ENCODE data around the gene NFATC2.

NFATC2 gene

DNA sequence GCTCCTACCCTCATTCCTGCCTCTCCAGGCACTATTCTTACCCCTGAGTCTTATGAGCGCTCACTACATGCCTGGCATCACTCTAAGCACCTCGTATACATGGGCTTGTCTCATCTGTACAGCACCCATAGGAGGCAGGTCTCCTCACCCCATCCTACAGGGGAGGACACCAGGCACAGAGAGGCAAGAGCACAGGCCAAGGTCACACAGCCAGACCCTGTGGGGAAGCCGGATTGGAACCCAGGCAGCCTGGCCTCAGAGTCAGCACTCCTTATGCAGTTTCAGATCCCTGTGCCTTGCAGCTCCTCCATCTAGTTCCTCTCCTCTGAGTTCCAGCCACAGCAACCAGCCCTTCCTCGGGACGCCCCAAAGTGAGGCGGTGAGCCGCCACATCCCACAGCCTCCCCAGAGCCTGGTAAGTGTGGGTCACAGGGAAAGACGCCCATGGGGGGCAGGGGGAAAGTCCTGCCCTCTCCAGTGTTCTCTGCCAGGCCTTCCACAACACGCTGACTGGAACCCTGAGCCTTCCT, 103.3 kb downstream of the NFATC2 start:
- Mint-ChIP-seq H3K27me3 (no peaks in the 10 kb centered on the region), H3K4me3 (no peak overlapping the region), H3K36me3 (ENCODE audit: insufficient read depth) (peaks cover 63% of the 10 kb centered on the region)

DNA sequence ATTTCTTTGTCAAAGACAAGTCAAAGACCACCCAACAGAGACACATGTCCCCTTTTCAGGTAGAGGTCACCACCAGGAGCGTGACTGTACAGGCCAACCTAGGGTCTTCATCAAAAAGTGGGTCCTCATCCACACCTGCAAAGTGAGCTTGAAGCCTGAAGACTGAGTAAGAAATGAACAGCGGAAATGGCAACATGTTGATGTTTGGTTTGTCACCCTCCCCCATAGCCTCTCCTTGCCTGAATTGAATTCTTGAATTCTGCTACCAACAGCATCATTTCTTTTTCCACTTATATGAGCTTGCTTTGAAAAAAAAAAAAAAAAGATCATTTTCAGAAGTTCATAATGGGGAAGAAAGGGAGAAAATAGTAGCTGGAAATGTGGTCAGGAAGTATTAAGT, 104.4 kb downstream of the NFATC2 start:
- DNase-seq (ENCODE audit: low spot score in 2 of 2): no peak
- peaks cover 58% of the 10 kb centered on the region for H3K4me1 Mint-ChIP-seq
- no peaks in the 10 kb centered on the region for H3K27me3 Mint-ChIP-seq
- peaks cover 62% of the 10 kb centered on the region for H3K36me3 Mint-ChIP-seq (ENCODE audit: insufficient read depth)
- no peaks in the 10 kb centered on the region for H3K9me3 Mint-ChIP-seq
- peak; percentile 54 for ATAC-seq (replicated peaks; ENCODE audit: extremely low read depth, poor library complexity, severe bottlenecking)
- H3K27ac Mint-ChIP-seq (ENCODE audit: low read depth): peak overlapping the region; percentile 51
- H3K4me3 Mint-ChIP-seq: peak overlapping the region; percentile 18

More for the DNA sequence above, 103.3 kb downstream of the NFATC2 start:
- ATAC-seq (replicated peaks; ENCODE audit: extremely low read depth, poor library complexity, severe bottlenecking): no peak
- no peak for DNase-seq (ENCODE audit: low spot score in 2 of 2)
- peak overlapping the region; percentile 51 for H3K27ac Mint-ChIP-seq (ENCODE audit: low read depth)
- no peaks in the 10 kb centered on the region for H3K9me3 Mint-ChIP-seq
- H3K4me1 Mint-ChIP-seq: peaks cover 62% of the 10 kb centered on the region

DNA sequence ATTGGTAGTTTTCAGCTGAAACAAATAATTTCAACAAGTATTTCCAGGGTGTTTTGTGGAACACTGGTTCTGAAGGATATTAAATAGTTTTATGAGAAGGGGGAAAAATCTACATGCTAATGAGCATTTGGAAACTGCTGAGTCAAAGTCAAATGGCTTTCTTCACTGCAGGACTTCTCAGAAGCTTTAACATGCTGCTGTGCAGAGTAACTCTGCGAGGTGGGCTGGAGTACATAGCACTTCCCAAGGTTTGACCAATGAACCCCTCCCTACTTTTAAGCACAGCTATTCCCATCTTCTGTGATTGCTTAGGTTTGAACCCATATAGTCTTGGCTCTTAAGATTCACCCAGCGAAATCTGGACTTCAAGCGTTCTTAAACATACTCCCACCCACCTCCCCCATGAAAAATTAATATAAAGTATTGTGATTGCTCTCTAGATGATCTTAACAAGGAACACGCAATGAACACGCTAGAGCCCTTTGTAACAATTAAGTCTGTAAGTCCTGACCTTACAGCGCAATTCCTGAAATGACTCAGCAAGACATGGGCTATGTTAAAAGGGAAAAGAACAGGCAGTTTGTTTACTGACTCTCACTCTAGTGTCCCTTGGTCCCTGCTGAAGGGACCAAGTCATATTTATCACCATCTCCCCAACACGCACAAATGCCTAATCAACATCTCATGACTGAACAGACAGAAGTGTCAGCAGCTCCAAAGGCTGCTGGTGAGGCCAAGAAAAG, 105.2 kb downstream of the NFATC2 start:
- H3K36me3 Mint-ChIP-seq (ENCODE audit: insufficient read depth): peaks cover 64% of the 10 kb centered on the region
- peaks cover 61% of the 10 kb centered on the region for H3K4me1 Mint-ChIP-seq

DNA sequence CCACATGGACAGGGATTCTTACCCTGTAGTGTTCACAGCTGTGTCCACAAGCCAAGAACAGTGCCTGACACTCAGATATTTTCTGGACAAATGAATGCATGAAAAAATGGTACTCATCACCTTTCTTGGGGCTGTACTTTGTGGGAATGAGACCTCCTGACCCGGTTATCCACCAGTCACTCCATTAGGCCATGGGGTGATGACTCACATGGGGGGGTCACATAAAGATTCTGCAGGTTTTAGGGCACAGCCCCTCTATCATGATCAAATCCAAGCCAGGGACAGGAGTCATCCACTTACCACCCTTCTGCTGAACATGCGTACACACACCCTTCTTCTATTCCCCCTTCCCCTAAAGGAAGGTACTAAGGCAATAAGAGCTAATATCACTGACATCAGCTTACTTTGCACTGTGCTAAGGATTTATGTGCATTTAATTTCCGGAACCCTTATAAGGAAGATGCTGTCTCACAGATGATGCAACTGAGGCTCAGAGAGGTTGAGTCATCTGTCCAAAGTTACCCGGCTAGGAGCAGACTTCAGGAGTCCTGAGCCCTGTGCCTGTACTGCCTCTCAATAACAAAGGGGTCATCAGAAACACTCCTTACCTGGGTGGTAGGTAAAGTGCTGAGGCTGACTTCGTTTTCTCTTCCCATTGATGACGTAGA, 107.8 kb downstream of the NFATC2 start:
- DNase-seq (ENCODE audit: low spot score in 2 of 2): no peak
- H3K4me3 Mint-ChIP-seq: no peak overlapping the region
- H3K9me3 Mint-ChIP-seq: no peaks in the 10 kb centered on the region
- peak overlapping the region; percentile 19 for H3K27ac Mint-ChIP-seq (ENCODE audit: low read depth)
- peaks cover 66% of the 10 kb centered on the region for H3K4me1 Mint-ChIP-seq
- H3K36me3 Mint-ChIP-seq (ENCODE audit: insufficient read depth): peaks cover 59% of the 10 kb centered on the region
- H3K27me3 Mint-ChIP-seq: no peaks in the 10 kb centered on the region
- no peak for ATAC-seq (replicated peaks; ENCODE audit: extremely low read depth, poor library complexity, severe bottlenecking)

More for the DNA sequence above, 105.2 kb downstream of the NFATC2 start:
- Mint-ChIP-seq H3K27ac (ENCODE audit: low read depth) (peak overlapping the region; percentile 51), H3K4me3 (no peak overlapping the region), H3K27me3 (no peaks in the 10 kb centered on the region), H3K9me3 (no peaks in the 10 kb centered on the region)
- no peak for DNase-seq (ENCODE audit: low spot score in 2 of 2)
- no peak for ATAC-seq (replicated peaks; ENCODE audit: extremely low read depth, poor library complexity, severe bottlenecking)

DNA sequence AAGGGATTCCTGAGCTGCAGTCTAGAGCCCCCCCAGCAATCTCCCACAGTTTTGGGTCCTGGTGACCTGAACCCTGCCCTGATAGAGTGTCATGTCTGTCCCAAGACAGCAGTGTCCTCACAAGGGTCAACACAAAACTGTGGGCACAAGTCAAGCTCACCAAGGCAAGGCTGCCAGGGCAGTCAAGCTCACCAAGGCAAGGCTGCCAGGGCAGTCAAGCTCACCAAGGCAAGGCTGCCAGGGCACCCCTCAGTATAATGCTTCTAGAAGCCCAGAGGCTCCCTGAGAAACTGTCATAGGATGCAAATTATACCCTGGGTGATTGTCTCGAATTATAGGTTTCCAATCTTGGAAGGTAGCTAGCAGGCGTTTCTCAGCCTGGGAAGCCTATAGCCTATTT, 108.5 kb downstream of the NFATC2 start:
- no peak for ATAC-seq (replicated peaks; ENCODE audit: extremely low read depth, poor library complexity, severe bottlenecking)
- Mint-ChIP-seq H3K27me3 (no peaks in the 10 kb centered on the region), H3K4me1 (peaks cover 60% of the 10 kb centered on the region), H3K27ac (ENCODE audit: low read depth) (no peak overlapping the region), H3K9me3 (no peaks in the 10 kb centered on the region), H3K4me3 (no peak overlapping the region), H3K36me3 (ENCODE audit: insufficient read depth) (peaks cover 62% of the 10 kb centered on the region)
- DNase-seq (ENCODE audit: low spot score in 2 of 2): no peak

DNA sequence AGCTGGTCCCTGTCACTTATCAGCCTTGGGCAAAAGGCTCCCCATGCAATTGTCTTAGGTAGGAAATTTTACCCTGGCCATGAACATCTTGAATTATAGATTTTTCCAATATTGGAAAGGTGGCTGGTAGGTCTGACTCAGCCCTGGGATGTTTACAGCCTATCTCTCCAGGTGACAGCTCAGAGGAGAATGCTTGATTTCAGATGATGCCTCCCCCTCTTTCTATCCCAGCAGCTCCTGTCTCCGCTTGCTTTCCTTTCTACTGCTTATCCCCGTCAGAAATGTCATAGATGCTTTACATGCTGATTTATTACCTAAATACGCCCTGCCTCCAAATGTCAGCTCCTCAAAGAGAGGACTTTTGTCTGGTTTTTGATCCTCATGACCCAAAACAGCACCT, 109.6 kb downstream of the NFATC2 start:
- peaks cover 63% of the 10 kb centered on the region for H3K36me3 Mint-ChIP-seq (ENCODE audit: insufficient read depth)
- peak overlapping the region; percentile 6 for H3K27ac Mint-ChIP-seq (ENCODE audit: low read depth)
- peak overlapping the region; percentile 31 for H3K4me3 Mint-ChIP-seq
- ATAC-seq (replicated peaks; ENCODE audit: extremely low read depth, poor library complexity, severe bottlenecking) (no peak), DNase-seq (ENCODE audit: low spot score in 2 of 2) (no peak)
- peaks cover 53% of the 10 kb centered on the region for H3K4me1 Mint-ChIP-seq
- H3K27me3 Mint-ChIP-seq: no peaks in the 10 kb centered on the region
- no peaks in the 10 kb centered on the region for H3K9me3 Mint-ChIP-seq

DNA sequence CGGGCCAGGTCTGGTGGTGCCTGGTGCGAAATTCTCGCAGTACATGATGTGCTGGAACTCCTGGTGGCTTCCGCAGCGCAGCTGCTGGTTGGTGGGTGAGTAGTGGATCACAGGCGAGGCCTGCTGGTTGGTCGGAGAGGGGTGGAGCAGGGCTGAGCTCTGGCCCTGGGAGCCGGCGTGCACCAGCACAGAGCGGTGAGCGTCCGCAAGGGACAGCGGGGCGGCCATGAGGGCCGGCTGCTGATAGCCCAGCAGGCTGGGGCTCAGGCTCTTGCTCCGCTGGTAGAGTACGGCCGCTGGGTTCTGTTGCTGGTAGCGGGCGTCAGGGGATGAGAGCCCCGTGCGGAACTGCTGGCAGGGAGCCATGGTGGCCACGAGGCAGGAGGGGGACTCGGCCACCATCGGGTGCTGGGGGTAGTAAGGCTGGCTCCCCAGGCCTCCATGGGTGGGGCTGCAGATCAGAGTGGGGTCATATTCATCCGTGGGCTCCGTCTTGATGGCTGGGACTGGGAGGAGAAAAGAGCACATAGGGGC, 110.2 kb downstream of the NFATC2 start:
- Mint-ChIP-seq H3K36me3 (ENCODE audit: insufficient read depth) (peaks cover 62% of the 10 kb centered on the region), H3K27ac (ENCODE audit: low read depth) (peak overlapping the region; percentile 6)
- no peak for ATAC-seq (replicated peaks; ENCODE audit: extremely low read depth, poor library complexity, severe bottlenecking)

DNA sequence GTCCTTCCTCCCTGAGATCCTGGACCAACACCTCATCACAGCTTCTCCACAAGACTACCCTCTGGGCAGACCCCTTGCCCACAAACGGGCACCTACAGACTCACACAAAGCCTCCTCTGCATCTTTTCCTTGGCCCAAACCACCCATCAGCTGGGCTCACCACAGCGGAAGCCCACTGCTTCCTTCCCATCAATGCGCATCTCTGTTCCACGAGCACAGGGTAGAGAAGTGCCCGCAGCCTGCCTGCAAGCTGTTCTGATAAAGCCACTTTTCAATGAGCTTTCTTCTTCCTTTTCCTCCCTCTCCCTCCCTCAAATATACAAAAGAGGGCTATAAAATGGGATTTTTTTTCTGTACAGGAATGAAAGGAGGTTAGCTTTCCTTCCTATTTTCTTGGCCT, 111.2 kb downstream of the NFATC2 start:
- DNase-seq (ENCODE audit: low spot score in 2 of 2) (no peak), ATAC-seq (replicated peaks; ENCODE audit: extremely low read depth, poor library complexity, severe bottlenecking) (peak; percentile 58)
- Mint-ChIP-seq H3K27me3 (no peaks in the 10 kb centered on the region), H3K4me1 (peaks cover 55% of the 10 kb centered on the region), H3K36me3 (ENCODE audit: insufficient read depth) (peaks cover 60% of the 10 kb centered on the region), H3K9me3 (no peaks in the 10 kb centered on the region), H3K27ac (ENCODE audit: low read depth) (peak overlapping the region; percentile 59), H3K4me3 (peak overlapping the region; percentile 45)

More for the DNA sequence above, 110.2 kb downstream of the NFATC2 start:
- peak overlapping the region; percentile 31 for H3K4me3 Mint-ChIP-seq
- peaks cover 53% of the 10 kb centered on the region for H3K4me1 Mint-ChIP-seq
- no peaks in the 10 kb centered on the region for H3K9me3 Mint-ChIP-seq
- no peaks in the 10 kb centered on the region for H3K27me3 Mint-ChIP-seq
- DNase-seq (ENCODE audit: low spot score in 2 of 2): no peak

DNA sequence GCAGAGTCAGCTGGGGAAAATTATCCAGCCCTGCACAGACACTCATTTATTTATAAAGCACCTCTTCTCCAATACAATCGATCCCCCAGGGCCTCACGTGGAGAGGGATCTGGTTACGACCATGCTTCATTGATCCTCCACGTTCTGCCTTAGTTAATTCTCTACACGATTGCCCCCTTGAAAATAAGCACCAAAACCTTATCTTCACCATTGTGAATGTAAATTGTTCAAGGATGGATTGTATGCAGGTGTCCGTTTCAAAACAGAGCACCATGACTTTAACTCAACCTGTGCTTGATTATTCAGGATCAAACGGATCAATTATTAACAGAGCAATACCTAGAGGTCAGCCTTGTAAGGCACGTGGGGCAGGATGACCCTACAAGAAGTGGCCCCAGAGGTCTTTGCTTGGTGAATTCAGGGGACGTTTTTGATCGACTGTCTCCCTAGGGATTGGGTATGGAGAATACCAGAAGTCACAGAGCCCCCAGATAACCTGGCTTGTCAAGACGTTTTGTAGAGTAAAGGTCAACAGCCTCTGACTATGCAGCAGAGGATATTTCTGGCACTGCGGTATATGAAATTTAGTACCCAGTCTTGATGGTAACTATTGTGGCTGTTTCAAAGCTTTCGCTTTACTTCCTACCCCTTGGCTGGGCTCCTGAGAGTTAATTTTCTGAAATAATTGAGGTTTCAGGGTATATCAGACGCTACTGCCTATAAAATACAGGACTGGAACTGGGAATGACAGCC, 112.1 kb downstream of the NFATC2 start:
- no peak for ATAC-seq (replicated peaks; ENCODE audit: extremely low read depth, poor library complexity, severe bottlenecking)
- H3K4me1 Mint-ChIP-seq: peaks cover 61% of the 10 kb centered on the region
- H3K27me3 Mint-ChIP-seq: no peaks in the 10 kb centered on the region
- no peak for DNase-seq (ENCODE audit: low spot score in 2 of 2)
- H3K9me3 Mint-ChIP-seq: no peaks in the 10 kb centered on the region
- H3K4me3 Mint-ChIP-seq: no peak overlapping the region
- H3K27ac Mint-ChIP-seq (ENCODE audit: low read depth): no peak overlapping the region
- peaks cover 58% of the 10 kb centered on the region for H3K36me3 Mint-ChIP-seq (ENCODE audit: insufficient read depth)

DNA sequence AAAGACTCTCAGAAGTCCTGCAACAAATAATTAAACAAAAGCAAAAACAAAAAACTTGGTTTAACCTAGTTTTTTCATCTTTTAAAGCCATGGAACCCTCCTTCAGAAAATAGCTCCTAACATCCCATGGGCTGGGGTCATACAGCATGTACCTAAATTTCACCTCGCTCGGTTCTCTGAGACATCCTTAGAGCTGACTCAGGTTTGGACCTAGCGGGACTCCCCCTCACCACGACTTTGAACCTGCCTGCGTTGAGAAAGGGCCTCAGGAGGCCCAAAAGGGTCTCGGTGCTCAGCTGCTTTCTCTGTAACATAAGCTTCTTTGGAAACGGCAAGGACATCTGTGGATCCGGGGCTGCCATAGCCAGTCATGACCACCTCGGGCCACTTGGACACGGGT, 112.8 kb downstream of the NFATC2 start:
- no peak overlapping the region for H3K4me3 Mint-ChIP-seq
- H3K27ac Mint-ChIP-seq (ENCODE audit: low read depth): no peak overlapping the region
- no peak for ATAC-seq (replicated peaks; ENCODE audit: extremely low read depth, poor library complexity, severe bottlenecking)
- peaks cover 61% of the 10 kb centered on the region for H3K4me1 Mint-ChIP-seq
- H3K9me3 Mint-ChIP-seq: no peaks in the 10 kb centered on the region
- peaks cover 54% of the 10 kb centered on the region for H3K36me3 Mint-ChIP-seq (ENCODE audit: insufficient read depth)
- no peak for DNase-seq (ENCODE audit: low spot score in 2 of 2)
- H3K27me3 Mint-ChIP-seq: no peaks in the 10 kb centered on the region

DNA sequence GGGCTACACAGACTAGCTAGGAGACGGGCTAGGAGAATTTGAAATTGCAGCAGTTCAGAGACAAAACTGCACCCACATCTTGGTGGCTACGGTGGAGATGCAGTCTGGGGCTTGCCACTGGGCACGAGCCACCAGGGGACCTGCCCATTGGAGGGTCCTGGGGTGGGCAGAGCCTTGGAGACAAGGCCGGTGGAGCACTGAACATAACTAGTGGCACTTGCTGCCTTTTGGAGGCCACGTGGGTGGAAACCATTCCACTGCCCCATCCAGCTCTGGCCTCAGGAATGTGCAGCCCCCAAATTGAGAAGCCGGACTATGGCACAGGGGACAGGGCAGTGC, 113.4 kb downstream of the NFATC2 start:
- Mint-ChIP-seq H3K27ac (ENCODE audit: low read depth) (no peak overlapping the region), H3K27me3 (no peaks in the 10 kb centered on the region), H3K36me3 (ENCODE audit: insufficient read depth) (peaks cover 51% of the 10 kb centered on the region), H3K4me1 (peaks cover 67% of the 10 kb centered on the region), H3K4me3 (no peak overlapping the region), H3K9me3 (no peaks in the 10 kb centered on the region)
- DNase-seq (ENCODE audit: low spot score in 2 of 2): no peak
- ATAC-seq (replicated peaks; ENCODE audit: extremely low read depth, poor library complexity, severe bottlenecking): no peak

DNA sequence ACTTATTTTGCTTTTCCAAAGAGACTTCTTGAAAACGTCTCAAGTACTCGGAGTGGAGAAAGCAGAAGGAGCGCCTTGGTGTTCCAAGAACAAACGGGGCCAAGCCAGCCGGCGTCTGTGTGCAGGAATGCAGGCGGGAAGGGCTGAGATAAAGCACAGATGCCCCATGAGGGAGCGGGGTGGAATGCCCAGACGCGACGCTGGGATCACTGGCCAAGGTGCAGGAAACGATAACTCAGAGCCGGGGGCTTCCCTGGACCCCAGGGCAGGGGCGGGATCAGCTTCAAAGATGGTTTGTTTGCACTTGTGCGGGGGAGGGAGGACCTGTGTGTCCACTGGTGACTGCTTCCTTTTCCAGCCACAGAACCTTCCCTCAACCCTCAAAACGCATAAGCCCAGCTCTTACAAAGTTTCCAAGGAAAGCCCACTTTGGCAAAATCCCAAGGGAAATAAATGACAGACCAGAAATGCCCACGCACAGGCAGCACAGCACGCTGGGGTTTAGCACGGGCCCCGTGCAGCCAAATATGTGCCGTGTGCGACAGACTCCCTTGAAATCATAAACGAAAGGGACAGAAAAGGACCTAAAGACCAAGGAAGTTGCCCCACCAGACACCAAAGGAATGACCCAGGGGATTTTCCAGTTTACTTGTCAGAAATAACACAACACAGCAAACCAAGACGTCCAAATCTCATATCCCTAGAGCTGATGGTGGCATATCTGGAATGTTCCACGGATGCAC, 113.9 kb downstream of the NFATC2 start:
- Mint-ChIP-seq H3K27ac (ENCODE audit: low read depth) (no peak overlapping the region), H3K4me3 (no peak overlapping the region), H3K27me3 (no peaks in the 10 kb centered on the region), H3K36me3 (ENCODE audit: insufficient read depth) (peaks cover 49% of the 10 kb centered on the region), H3K9me3 (no peaks in the 10 kb centered on the region), H3K4me1 (peaks cover 71% of the 10 kb centered on the region)
- ATAC-seq (replicated peaks; ENCODE audit: extremely low read depth, poor library complexity, severe bottlenecking) (no peak), DNase-seq (ENCODE audit: low spot score in 2 of 2) (no peak)
